ENCODE measurements around the gene SAMD7.

SAMD7 gene

DNA sequence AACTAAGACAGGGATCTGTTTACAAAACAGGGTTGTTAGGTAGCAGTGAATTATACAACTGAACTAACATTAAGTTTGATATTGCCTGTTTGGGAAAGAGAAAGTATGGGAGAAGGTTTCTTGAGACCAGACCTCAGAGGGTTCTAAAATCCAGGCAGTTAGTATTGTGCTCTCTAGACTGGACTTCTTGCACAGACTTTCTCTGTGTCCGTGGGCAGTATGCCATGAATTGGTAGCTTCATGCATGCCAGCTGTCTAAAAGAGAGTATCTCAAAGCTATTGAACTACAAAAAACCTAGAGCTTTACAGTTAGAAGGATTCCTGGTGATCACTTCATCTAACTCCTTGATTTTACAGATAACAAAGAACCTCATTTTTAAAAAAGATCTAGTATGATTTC is 12.5 kb downstream of the SAMD7 start:
- ChIA-PET CTCF (no interaction called here), POLR2A (no interaction called here)
- no peak for DNase-seq (ENCODE audit: extremely low spot score)
- TF ChIP-seq CTBP1 (IDR thresholded peaks at IDR 0.05; ENCODE audit: borderline replicate concordance) (no peak), PKNOX1 (IDR thresholded peaks at IDR 0.05) (no peak), FOXK2 (IDR thresholded peaks at IDR 0.05) (no peak), ZNF384 (IDR thresholded peaks at IDR 0.05) (no peak), FOXA1 (IDR thresholded peaks at IDR 0.05) (no peak), LEF1 (IDR thresholded peaks at IDR 0.05; ENCODE audit: borderline replicate concordance) (no peak)

GRCh38 chr3:169929830-169930519 is 18.6 kb downstream of the SAMD7 start:
- ChIA-PET POLR2A (no interaction called here), CTCF (interaction anchor here (0.5 kb wide), 1 partner anchor 36 kb away, joined by 8 read pairs; no protein-coding TSS in a partner anchor)
- TF ChIP-seq CTBP1 (IDR thresholded peaks at IDR 0.05; ENCODE audit: borderline replicate concordance) (no peak), ARNT (IDR thresholded peaks at IDR 0.05) (no peak), FOXK2 (IDR thresholded peaks at IDR 0.05) (no peak), ZNF384 (IDR thresholded peaks at IDR 0.05) (no peak), HDGF (IDR thresholded peaks at IDR 0.05; ENCODE audit: borderline replicate concordance) (no peak), SP1 (IDR thresholded peaks at IDR 0.05) (no peak), SUZ12 (IDR thresholded peaks at IDR 0.05) (no peak), PKNOX1 (IDR thresholded peaks at IDR 0.05) (no peak), ELF4 (IDR thresholded peaks at IDR 0.05) (no peak), BHLHE40 (IDR thresholded peaks at IDR 0.05; ENCODE audit: borderline replicate concordance) (no peak), L3MBTL2 (conservative IDR thresholded peaks at IDR 0.05) (no peak), FOXM1 (IDR thresholded peaks at IDR 0.05; ENCODE audit: borderline replicate concordance) (no peak)
- no peak for DNase-seq (ENCODE audit: extremely low spot score)

GRCh38 chr3:169930843-169931242 is 19.5 kb downstream of the SAMD7 start:
- TF ChIP-seq BHLHE40 (IDR thresholded peaks at IDR 0.05; ENCODE audit: borderline replicate concordance) (no peak), FOXM1 (IDR thresholded peaks at IDR 0.05; ENCODE audit: borderline replicate concordance) (no peak), ELF4 (IDR thresholded peaks at IDR 0.05) (no peak), NFRKB (IDR thresholded peaks at IDR 0.05) (no peak), PKNOX1 (IDR thresholded peaks at IDR 0.05) (no peak), TARDBP (IDR thresholded peaks at IDR 0.05) (no peak)
- ChIA-PET CTCF (no interaction called here), POLR2A (no interaction called here)
- no peak for DNase-seq (ENCODE audit: extremely low spot score)

- TF ChIP-seq FOXA1 (IDR thresholded peaks at IDR 0.05) (no peak), CTBP1 (IDR thresholded peaks at IDR 0.05; ENCODE audit: borderline replicate concordance) (no peak), ZNF384 (IDR thresholded peaks at IDR 0.05) (no peak), PKNOX1 (IDR thresholded peaks at IDR 0.05) (no peak), LEF1 (IDR thresholded peaks at IDR 0.05; ENCODE audit: borderline replicate concordance) (no peak), L3MBTL2 (conservative IDR thresholded peaks at IDR 0.05) (no peak), TARDBP (IDR thresholded peaks at IDR 0.05) (no peak), ARNT (IDR thresholded peaks at IDR 0.05) (no peak), HDGF (IDR thresholded peaks at IDR 0.05; ENCODE audit: borderline replicate concordance) (no peak), ELF4 (IDR thresholded peaks at IDR 0.05) (no peak)
- ChIA-PET POLR2A (no interaction called here), CTCF (no interaction called here)
- DNase-seq (ENCODE audit: extremely low spot score), result no peak
Observed at GRCh38 chr3:169931747-169932520, 20.6 kb downstream of the SAMD7 start.

DNA sequence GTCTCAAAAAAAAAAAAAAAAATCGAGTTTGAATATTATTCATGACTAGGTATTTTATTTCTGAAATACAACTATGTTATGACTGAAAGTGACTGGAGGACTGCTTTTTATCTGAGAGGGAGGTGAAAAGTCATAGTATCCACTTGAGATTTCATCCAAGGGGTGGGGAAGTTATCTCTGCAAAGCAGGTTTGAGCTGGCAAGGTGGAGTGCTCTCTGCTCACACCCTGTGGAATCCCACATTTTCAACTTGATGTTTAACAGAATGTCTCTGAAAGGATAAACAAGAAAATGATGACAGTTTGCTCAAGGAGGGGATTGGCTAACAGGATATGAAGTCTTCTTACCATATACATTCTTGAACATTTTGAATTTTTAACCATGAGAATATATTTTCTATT is 27.9 kb downstream of the SAMD7 start:
- ChIA-PET POLR2A (no interaction called here), CTCF (no interaction called here)
- DNase-seq (ENCODE audit: extremely low spot score), result no peak
- TF ChIP-seq TARDBP (IDR thresholded peaks at IDR 0.05) (no peak), CTBP1 (IDR thresholded peaks at IDR 0.05; ENCODE audit: borderline replicate concordance) (no peak), SP1 (IDR thresholded peaks at IDR 0.05) (no peak), BHLHE40 (IDR thresholded peaks at IDR 0.05; ENCODE audit: borderline replicate concordance) (no peak), FOXA1 (IDR thresholded peaks at IDR 0.05) (no peak), PKNOX1 (IDR thresholded peaks at IDR 0.05) (no peak), ZNF384 (IDR thresholded peaks at IDR 0.05) (no peak), HDGF (IDR thresholded peaks at IDR 0.05; ENCODE audit: borderline replicate concordance) (no peak), NFRKB (IDR thresholded peaks at IDR 0.05) (no peak), L3MBTL2 (conservative IDR thresholded peaks at IDR 0.05) (no peak), FOXK2 (IDR thresholded peaks at IDR 0.05) (no peak), FOXM1 (IDR thresholded peaks at IDR 0.05; ENCODE audit: borderline replicate concordance) (no peak), SUZ12 (IDR thresholded peaks at IDR 0.05) (no peak)

All from HEK293T (cell line).